HepG2 (cell line): ENCODE measurements around the gene DCLK1. TPM values are rescaled to one million over a fixed set of nuclear protein-coding genes. Genes with fewer than 3 reads are reported as not detected.

ENCODE experiments used
- ATAC-seq: fragments of 200-7000 bp; cut with Tn5 transposase; 3 replicates; pipeline ENCODE4 v1.9.1; 2020; ENCODE audit warnings: mild to moderate bottlenecking, moderate library complexity
- BruUV-seq: library from RNA; stranded (reverse); fragments of 400-500 nt; replicated peaks from 2 replicates; lab custom pipeline; 2021; lab: Mats Ljungman, UMichigan
- CTCF ChIA-PET: fragments of 300-600 bp; formaldehyde crosslinking; extraction: SDS; loops from one replicate; lab custom pipeline; 2021; ENCODE audit warnings: low total read pairs, inconsistent platforms, low intra/inter-chr PET ratio; lab: Yijun Ruan, JAX
- POLR2A ChIA-PET: fragments of 350-600 bp; sonication (Branson Sonifier 250); formaldehyde crosslinking; loops from one replicate; lab custom pipeline; 2020; ENCODE audit warnings: antibody characterized with exemption, inconsistent platforms; lab: Yijun Ruan, JAX
- DNase-seq: peaks from one replicate; pipeline ENCODE4 v3.0.0-alpha.2; 2015; ENCODE audit warnings: low spot score
- FAIRE-seq: peaks from 3 replicates; lab custom pipeline; 2011; peaks lifted over from hg19 to GRCh38; lab: Jason Lieb, UNC
- H2AFZ ChIP-seq: one replicate; pipeline ENCODE4 v1.6.1; 2011; ENCODE audit warnings: low read length, inconsistent platforms
- H3K27ac ChIP-seq: fragments of 300-600 bp; 3 replicates; pipeline ENCODE4 v1.8.0; 2011; ENCODE audit warnings: mixed run types, mild to moderate bottlenecking, mixed read lengths, low read length, inconsistent platforms; ENCODE audit not compliant: insufficient read depth; ENCODE audit errors: extremely low read length
- H3K27me3 ChIP-seq, 2 experiments: fragments of 200-600 bp in 1 of 2; 2 replicates in 1 of 2; 3 replicates in 1 of 2; pipeline versions ENCODE4 v1.6.0 to v1.8.0; 2011; ENCODE audit warnings: low read length in 2 of 2, mild to moderate bottlenecking in 2 of 2, moderate library complexity in 2 of 2, inconsistent platforms in 1 of 2; ENCODE audit not compliant: insufficient read depth in 2 of 2, control insufficient read depth in 1 of 2
- H3K36me3 ChIP-seq, 2 experiments: fragments of 200-600 bp in 1 of 2; replicated peaks in 1 of 2; 2 replicates in 1 of 2; 3 replicates in 1 of 2; pipeline versions ENCODE4 v1.5.1 to v1.8.0; 2011; ENCODE audit warnings: low read length in 2 of 2, inconsistent platforms in 1 of 2; ENCODE audit not compliant: insufficient read depth in 2 of 2, control insufficient read depth in 1 of 2
- H3K4me1 ChIP-seq: 2 replicates; pipeline ENCODE4 v1.5.1; 2012; ENCODE audit warnings: low read length, inconsistent platforms; ENCODE audit not compliant: insufficient read depth
- H3K4me2 ChIP-seq: 2 replicates; pipeline ENCODE4 v1.6.0; 2011; ENCODE audit warnings: low read depth, low read length, inconsistent platforms
- H3K4me3 ChIP-seq, 3 experiments: fragments of 200-600 bp in 1 of 3; sonication (generic), shearing (Covaris generic) in 1 of 3; replicated peaks in 1 of 3; 2 replicates each; pipeline ENCODE4 v1.5.1; 2011 to 2016; ENCODE audit warnings: low read length in 3 of 3, inconsistent platforms in 2 of 3, low read depth in 2 of 3, mild to moderate bottlenecking in 2 of 3, control low read depth in 1 of 3, mixed read lengths in 1 of 3; ENCODE audit not compliant: insufficient read depth in 1 of 3
- H3K79me2 ChIP-seq: one replicate; pipeline ENCODE4 v1.6.1; 2011; ENCODE audit warnings: low read length, inconsistent platforms; ENCODE audit not compliant: insufficient read depth
- H3K9ac ChIP-seq: 2 replicates; pipeline ENCODE4 v1.6.0; 2011; ENCODE audit warnings: mild to moderate bottlenecking, low read depth, low read length, inconsistent platforms; ENCODE audit not compliant: insufficient read depth
- H3K9me3 ChIP-seq: 2 replicates; pipeline ENCODE4 v1.5.1; 2012; ENCODE audit warnings: mild to moderate bottlenecking, low read length
- H4K20me1 ChIP-seq: 2 replicates; pipeline ENCODE4 v1.6.0; 2011; ENCODE audit warnings: inconsistent platforms, mild to moderate bottlenecking, low read length, moderate library complexity; ENCODE audit not compliant: insufficient read depth
- BORCS8-MEF2B ChIP-seq: sonication (generic); formaldehyde crosslinking; IDR thresholded peaks from 2 replicates; pipeline ENCODE4 v1.8.0; 2022; ENCODE audit warnings: mild to moderate bottlenecking, missing genetic modification reagents
- CBX5 ChIP-seq: sonication (generic); formaldehyde crosslinking; IDR thresholded peaks from 2 replicates; pipeline ENCODE4 v1.4.0; 2020; ENCODE audit warnings: missing genetic modification reagents, borderline replicate concordance
- CCAR2 ChIP-seq: fragments of 200-400 bp; formaldehyde crosslinking; optimal IDR thresholded peaks from 2 replicates; pipeline ENCODE3; 2018; ENCODE audit warnings: low read depth, mild to moderate bottlenecking, low read length, moderate library complexity
- GTF2F1 ChIP-seq: fragments of 150-350 bp; IDR thresholded peaks from 2 replicates; pipeline ENCODE4 v1.6.1; 2014; ENCODE audit warnings: low read length
- HOXA3 ChIP-seq: sonication (generic); formaldehyde crosslinking; IDR thresholded peaks from 2 replicates; pipeline ENCODE4 v1.5.0; 2020; ENCODE audit warnings: missing genetic modification reagents
- JDP2 ChIP-seq: sonication (generic); formaldehyde crosslinking; IDR thresholded peaks from 2 replicates; pipeline ENCODE4 v1.8.1; 2022; ENCODE audit warnings: missing genetic modification reagents, borderline replicate concordance
- KLF15 ChIP-seq: sonication (generic); formaldehyde crosslinking; IDR thresholded peaks from 2 replicates; pipeline ENCODE4 v1.8.1; 2023; ENCODE audit warnings: borderline replicate concordance, mild to moderate bottlenecking, inconsistent platforms, missing genetic modification reagents, mixed read lengths
- MAZ ChIP-seq, 2 experiments: sonication (generic) in 1 of 2; formaldehyde crosslinking in 1 of 2; IDR thresholded peaks; 2 replicates each; pipeline versions ENCODE4 v1.5.0 to v1.6.1; 2012 to 2020; ENCODE audit warnings: low read depth in 2 of 2, mild to moderate bottlenecking in 2 of 2, borderline replicate concordance in 1 of 2, improper control_type of control experiment in 1 of 2, low read length in 1 of 2, missing genetic modification reagents in 1 of 2, moderate library complexity in 1 of 2
- MNT ChIP-seq: fragments of 450-650 bp; IDR thresholded peaks from 2 replicates; pipeline ENCODE4 v1.6.1; 2016
- MTA1 ChIP-seq: sonication (generic); formaldehyde crosslinking; IDR thresholded peaks from 2 replicates; pipeline ENCODE4 v1.4.0; 2020; ENCODE audit warnings: missing genetic modification reagents, mild to moderate bottlenecking, borderline replicate concordance
- MYNN ChIP-seq: sonication (generic); formaldehyde crosslinking; IDR thresholded peaks from 2 replicates; pipeline ENCODE4 v1.4.0; 2020; ENCODE audit warnings: mild to moderate bottlenecking, low read depth, missing genetic modification reagents
- NR2F1 ChIP-seq, 2 experiments: fragments of 450-650 bp in 1 of 2; formaldehyde crosslinking in 1 of 2; IDR thresholded peaks; 2 replicates each; pipeline versions ENCODE4 v1.5.0 to v1.6.1; 2016 to 2020; ENCODE audit warnings: mild to moderate bottlenecking in 1 of 2, missing compliant biosample characterization in 1 of 2, missing genetic modification reagents in 1 of 2, moderate library complexity in 1 of 2
- PHF21A ChIP-seq: sonication (generic); formaldehyde crosslinking; IDR thresholded peaks from 2 replicates; pipeline ENCODE4 v1.5.0; 2020; ENCODE audit warnings: mild to moderate bottlenecking, missing genetic modification reagents
- RAD21 ChIP-seq: fragments of 450-650 bp; formaldehyde crosslinking; IDR thresholded peaks from 2 replicates; pipeline ENCODE4 v1.5.0; 2020; ENCODE audit warnings: mild to moderate bottlenecking
- RBFOX2 ChIP-seq: fragments of 200-400 bp; formaldehyde crosslinking; IDR thresholded peaks from 2 replicates; pipeline ENCODE4 v1.6.1; 2017; ENCODE audit warnings: low read depth, mild to moderate bottlenecking, low read length
- RBM22 ChIP-seq: fragments of 200-400 bp; formaldehyde crosslinking; optimal IDR thresholded peaks from 2 replicates; pipeline ENCODE3; 2017; ENCODE audit warnings: mild to moderate bottlenecking, low read length, moderate library complexity
- SIN3B ChIP-seq: fragments of 150-350 bp; IDR thresholded peaks from 2 replicates; pipeline ENCODE4 v1.6.1; 2014; ENCODE audit warnings: low read length
- SMAD3 ChIP-seq: sonication (generic); formaldehyde crosslinking; IDR thresholded peaks from 2 replicates; pipeline ENCODE4 v1.4.0; 2020; ENCODE audit warnings: missing genetic modification reagents
- SOX5 ChIP-seq: IDR thresholded peaks from 2 replicates; pipeline ENCODE4 v1.6.1; 2016; ENCODE audit warnings: borderline replicate concordance
- U2AF2 ChIP-seq: fragments of 200-400 bp; formaldehyde crosslinking; IDR thresholded peaks from 2 replicates; pipeline ENCODE4 v1.6.1; 2017; ENCODE audit warnings: low read depth, mild to moderate bottlenecking, low read length
- ZBTB14 ChIP-seq: sonication (generic); formaldehyde crosslinking; IDR thresholded peaks from 2 replicates; pipeline ENCODE4 v1.4.0; 2020; ENCODE audit warnings: missing genetic modification reagents
- ZNF382 ChIP-seq: sonication (generic); formaldehyde crosslinking; IDR thresholded peaks from 2 replicates; pipeline ENCODE4 v1.5.0; 2020; ENCODE audit warnings: missing genetic modification reagents, mild to moderate bottlenecking, borderline replicate concordance
- ZNF430 ChIP-seq: sonication (generic); formaldehyde crosslinking; IDR thresholded peaks from 2 replicates; pipeline ENCODE4 v1.9.0; 2021; ENCODE audit warnings: mild to moderate bottlenecking, missing genetic modification reagents
- ZNF432 ChIP-seq: sonication (generic); formaldehyde crosslinking; IDR thresholded peaks from 2 replicates; pipeline ENCODE4 v1.5.0; 2020; ENCODE audit warnings: missing genetic modification reagents, mild to moderate bottlenecking, borderline replicate concordance
- ZNF773 ChIP-seq: sonication (generic); formaldehyde crosslinking; IDR thresholded peaks from 2 replicates; pipeline ENCODE4 v1.4.0; 2020; ENCODE audit warnings: missing genetic modification reagents, borderline replicate concordance
- WGBS: methylation state at CpG from one replicate; pipeline ENCODE4 v1.1.6; 2017; ENCODE audit warnings: low lambda C conversion rate; 5-methylcytosine and 5-hydroxymethylcytosine counted together
- in situ Hi-C: cut with HindIII; loops from 2 replicates; pipeline ENCODE4 v1.10.0; 2017; ENCODE audit warnings: low pct_unique_long_range_greater_than_20kb; ENCODE audit not compliant: extremely low pct_ligation_motif_present
- intact Hi-C: fragments of 100-400 bp; cut with micrococcal nuclease; formaldehyde crosslinking; loops from one replicate; pipeline ENCODE4 v1.10.0; 2022; ENCODE audit not compliant: unreplicated experiment
- polyA plus RNA-seq, 8 experiments: library from polyadenylated mRNA; depleted of rRNA in 3 of 8; stranded (reverse) in 7 of 8; unstranded in 1 of 8; fragments of >200 nt; fragmentation: Illumina TruSeq in 4 of 8; extraction: Trizol in 4 of 8; gene quantifications; 2 replicates each; pipeline versions ENCODE4 v1.2.1 to v1.2.3, GENCODE V29; 2011 to 2016; ENCODE audit warnings: low read depth in 4 of 8, missing spikeins in 1 of 8, mixed read lengths in 1 of 8; ENCODE audit not compliant: insufficient read depth in 1 of 8
- total RNA-seq, 5 experiments: library from RNA; depleted of rRNA; stranded (reverse); fragments of >200 nt; fragmentation: Illumina TruSeq; extraction: Trizol; gene quantifications; 2 replicates each; pipeline ENCODE4 v1.2.3, GENCODE V29; 2016; ENCODE audit warnings: low read depth in 1 of 5

The DCLK1 gene
- total and polyA plus RNA-seq, 2 of the 13 experiments (the other 11 are each of a cell fraction or from before 2014, with no cell fraction given), result not detected

- TF ChIP-seq SIN3B (no peak), KLF15 (CRISPR knock-in tag) (no peak), RBM22 (no peak), CCAR2 (no peak), ZNF773 (CRISPR knock-in tag) (no peak), ZNF432 (CRISPR knock-in tag) (no peak), NR2F1 (CRISPR knock-in tag; IDR thresholded peaks at IDR 0.05) (no peak), MYNN (CRISPR knock-in tag) (no peak), CBX5 (no peak)
These were observed 291.4 kb downstream of the DCLK1 start (continued) for GRCh38 chr13:35839806-35840205.

GRCh38 chr13:35838356-35838755, 292.8 kb downstream of the DCLK1 start:
- DNase-seq, result no peak
- in situ Hi-C loops, result no loop called here
- no peak overlapping the region for H2AFZ ChIP-seq
- WGBS, result 0% methylated on average over 1 of the region's 1 CpG
- no peaks in the 10 kb centered on the region for H3K36me3 ChIP-seq
- H3K9me3 ChIP-seq, result no peaks in the 10 kb centered on the region
- H3K4me3 ChIP-seq, result no peak overlapping the region
- H3K27me3 ChIP-seq, result peaks cover 0 to 7% of the 10 kb centered on the region in 2 experiments; a peak in 2 of 5 replicates
- FAIRE-seq, result no peak
- intact Hi-C loops, result no loop called here
- BruUV-seq, result no TSS peak
- no peaks in the 10 kb centered on the region for H3K4me1 ChIP-seq
- ChIA-PET POLR2A (no interaction called here), CTCF (no interaction called here)
- H3K4me2 ChIP-seq, result no peak overlapping the region
- H3K27ac ChIP-seq, result no peak overlapping the region
- no peaks in the 10 kb centered on the region for H4K20me1 ChIP-seq
- ATAC-seq, result no peak
- H3K79me2 ChIP-seq, result no peaks in the 10 kb centered on the region
- H3K9ac ChIP-seq, result no peak overlapping the region
- TF ChIP-seq HOXA3 (CRISPR knock-in tag) (no peak), ZBTB14 (CRISPR knock-in tag) (no peak), MNT (no peak), SMAD3 (CRISPR knock-in tag) (no peak), PHF21A (CRISPR knock-in tag) (no peak), SOX5 (CRISPR knock-in tag) (no peak), RAD21 (CRISPR knock-in tag) (no peak), MAZ (IDR thresholded peaks at IDR 0.05; ENCODE audit: borderline replicate concordance, low read depth, low read length) (no peak), MAZ (CRISPR knock-in tag; IDR thresholded peaks at IDR 0.05; ENCODE audit: low read depth) (no peak), U2AF2 (no peak), ZNF430 (CRISPR knock-in tag) (no peak), BORCS8-MEF2B (CRISPR knock-in tag) (no peak), JDP2 (CRISPR knock-in tag) (no peak), ZNF382 (CRISPR knock-in tag) (no peak), GTF2F1 (no peak), RBFOX2 (no peak), MTA1 (no peak)
